CD14-positive monocyte (primary cell): ENCODE measurements around the gene SEMA3D. TPM values are rescaled to one million over a fixed set of nuclear protein-coding genes. Genes with fewer than 3 reads are reported as not detected.
A peak's percentile ranks its signal among the peaks of the same experiment; 100 is the strongest.

ENCODE experiments used
- DNase-seq, 3 donors: peaks; one replicate each; pipeline ENCODE4 v3.0.0-alpha.2; 2011 to 2022
- H2AFZ ChIP-seq: 2 replicates; pipeline ENCODE4 v1.6.0; 2012; ENCODE audit warnings: mild to moderate bottlenecking, low read depth, low read length, inconsistent platforms; ENCODE audit not compliant: insufficient read depth, poor library complexity, severe bottlenecking
- H3K27ac ChIP-seq, 2 donors: 1 replicate in 1 of 2; 2 replicates in 1 of 2; pipeline ENCODE4 v1.5.1; 2012 to 2013; ENCODE audit warnings: low read length in 2 of 2, control low read depth in 1 of 2, inconsistent platforms in 1 of 2, low read depth in 1 of 2, mild to moderate bottlenecking in 1 of 2
- H3K27me3 ChIP-seq, 2 donors: one replicate each; pipeline versions ENCODE4 v1.6.0 to v1.6.1; 2011 to 2013; ENCODE audit warnings: low read length in 2 of 2; ENCODE audit not compliant: control insufficient read depth in 2 of 2, insufficient read depth in 2 of 2
- H3K36me3 ChIP-seq, 2 donors: replicated peaks in 1 of 2; 1 replicate in 1 of 2; 2 replicates in 1 of 2; pipeline versions ENCODE4 v1.5.1 to v1.6.1; 2012 to 2013; ENCODE audit warnings: low read length in 2 of 2, control low read depth in 1 of 2, inconsistent platforms in 1 of 2, mild to moderate bottlenecking in 1 of 2; ENCODE audit not compliant: insufficient read depth in 2 of 2, control insufficient read depth in 1 of 2
- H3K4me1 ChIP-seq, 2 donors: 1 replicate in 1 of 2; 2 replicates in 1 of 2; pipeline versions ENCODE4 v1.5.1 to v1.6.1; 2012 to 2013; ENCODE audit warnings: low read length in 2 of 2, control low read depth in 1 of 2, inconsistent platforms in 1 of 2, mild to moderate bottlenecking in 1 of 2, moderate library complexity in 1 of 2; ENCODE audit not compliant: insufficient read depth in 2 of 2, control insufficient read depth in 1 of 2
- H3K4me2 ChIP-seq: replicated peaks from 2 replicates; pipeline ENCODE3; 2012; ENCODE audit warnings: low read length, moderate library complexity, mild to moderate bottlenecking; ENCODE audit not compliant: poor library complexity, severe bottlenecking; ENCODE audit errors: extremely low read depth
- H3K4me3 ChIP-seq, 3 experiments: fragments of 200-600 bp in 1 of 3; sonication (generic) in 1 of 3; replicated peaks in 1 of 3; 1 replicate in 2 of 3; 2 replicates in 1 of 3; pipeline ENCODE4 v1.5.1; 2011 to 2013; ENCODE audit warnings: low read length in 3 of 3, mild to moderate bottlenecking in 3 of 3, control low read depth in 2 of 3, low read depth in 2 of 3, inconsistent platforms in 1 of 3, moderate library complexity in 1 of 3
- H3K79me2 ChIP-seq: 2 replicates; pipeline ENCODE4 v1.6.0; 2012; ENCODE audit warnings: mild to moderate bottlenecking, control low read depth, inconsistent platforms, low read length, moderate library complexity; ENCODE audit not compliant: insufficient read depth
- H3K9ac ChIP-seq: 2 replicates; pipeline ENCODE4 v1.6.0; 2017; ENCODE audit warnings: low read length, mild to moderate bottlenecking; ENCODE audit not compliant: insufficient read depth, poor library complexity, severe bottlenecking
- H3K9me3 ChIP-seq, 2 donors: replicated peaks in 1 of 2; 1 replicate in 1 of 2; 2 replicates in 1 of 2; pipeline versions ENCODE4 v1.5.1 to v1.6.1; 2012 to 2013; ENCODE audit warnings: low read length in 2 of 2, control low read depth in 1 of 2; ENCODE audit not compliant: control insufficient read depth in 1 of 2, insufficient read depth in 1 of 2
- H4K20me1 ChIP-seq: 2 replicates; pipeline ENCODE4 v1.6.0; 2012; ENCODE audit warnings: mild to moderate bottlenecking, low read length, control low read depth, moderate library complexity; ENCODE audit not compliant: insufficient read depth
- H3K27ac Mint-ChIP-seq, 7 donors: one replicate each; pipeline ENCODE4 v1.8.0; 2020; ENCODE audit warnings: mild to moderate bottlenecking in 7 of 7, mixed read lengths in 7 of 7, moderate library complexity in 6 of 7, inconsistent platforms in 2 of 7
- H3K27me3 Mint-ChIP-seq, 3 donors: one replicate each; pipeline ENCODE4 v1.8.0; 2021 to 2022; ENCODE audit warnings: low read depth in 3 of 3, mild to moderate bottlenecking in 3 of 3, mixed read lengths in 3 of 3, moderate library complexity in 3 of 3, inconsistent platforms in 1 of 3
- H3K36me3 Mint-ChIP-seq, 2 donors: one replicate each; pipeline ENCODE4 v1.8.0; 2020; ENCODE audit warnings: mixed read lengths in 2 of 2, inconsistent platforms in 1 of 2, mild to moderate bottlenecking in 1 of 2
- H3K4me1 Mint-ChIP-seq: one replicate; pipeline ENCODE4 v1.8.0; 2020; ENCODE audit warnings: mild to moderate bottlenecking, mixed read lengths
- H3K4me3 Mint-ChIP-seq, 2 donors: one replicate each; pipeline ENCODE4 v1.8.0; 2020; ENCODE audit warnings: mild to moderate bottlenecking in 2 of 2, mixed read lengths in 2 of 2, moderate library complexity in 1 of 2
- H3K9me3 Mint-ChIP-seq, 7 donors: one replicate each; pipeline ENCODE4 v1.8.0; 2020 to 2022; ENCODE audit warnings: mixed read lengths in 7 of 7, mild to moderate bottlenecking in 6 of 7, moderate library complexity in 6 of 7, inconsistent platforms in 2 of 7
- CTCF ChIP-seq: fragments of 200-600 bp; IDR thresholded peaks from one replicate; pipeline ENCODE4 v1.8.0; 2022; ENCODE audit warnings: antibody characterized with exemption, mild to moderate bottlenecking
- WGBS: methylation state at CpG from one replicate; pipeline ENCODE4 v1.1.5; 2013; ENCODE audit warnings: missing lambda C conversion rate; ENCODE audit not compliant: insufficient coverage; 5-methylcytosine and 5-hydroxymethylcytosine counted together
- intact Hi-C, 2 donors: fragments of 100-400 bp; cut with micrococcal nuclease; formaldehyde crosslinking; loops; one replicate each; pipeline versions ENCODE4 v1.15.0 to v1.15.1; 2023
- polyA plus RNA-seq, 3 donors: library from polyadenylated mRNA; depleted of rRNA in 1 of 3; unstranded in 2 of 3; stranded (reverse) in 1 of 3; fragments of 300-500 nt in 2 of 3; fragments of >200 nt in 1 of 3; fragmentation: Illumina TruSeq in 2 of 3; gene quantifications; 1 replicate in 2 of 3; 2 replicates in 1 of 3; pipeline ENCODE4 v1.2.3, GENCODE V29; 2012 to 2021

SEMA3D gene
- polyA plus RNA-seq, 3 donors = not detected

- Histone ChIP-seq H3K27me3 (peaks cover 26 to 42% of the 10 kb centered on the region in 2 donors), H3K4me3 (peak overlapping the region in 1 of 3 experiments; percentile 61), H2AFZ (no peak overlapping the region), H3K79me2 (no peaks in the 10 kb centered on the region), H3K4me2 (peak overlapping the region; percentile 67), H3K4me1 (peaks cover 8 to 15% of the 10 kb centered on the region in 2 donors), H3K36me3 (no peaks in the 10 kb centered on the region), H3K27ac (no peak overlapping the region), H3K9me3 (peaks cover 0 to under 1% of the 10 kb centered on the region in 2 donors), H4K20me1 (no peaks in the 10 kb centered on the region), H3K9ac (no peak overlapping the region)
- WGBS = 48% methylated on average over 8 of the region's 21 CpGs
- H3K4me3 Mint-ChIP-seq = peak overlapping the region; percentile 51 to 94
- peaks cover 4 to 11% (median 5%) of the 10 kb centered on the region in 7 donors for H3K9me3 Mint-ChIP-seq
- no peak for DNase-seq
- intact Hi-C loops = no loop called here
- H3K4me1 Mint-ChIP-seq = peaks cover 18% of the 10 kb centered on the region
- peaks cover 37 to 47% (median 43%) of the 10 kb centered on the region in 3 donors for H3K27me3 Mint-ChIP-seq
- TF ChIP-seq CTCF = no peak
- H3K36me3 Mint-ChIP-seq = no peaks in the 10 kb centered on the region
- no peak overlapping the region for H3K27ac Mint-ChIP-seq
Measured at GRCh38 chr7:85184599-85185423, 2.0 kb downstream of the SEMA3D start.

GRCh38 chr7:85183296-85183695 is 3.6 kb downstream of the SEMA3D start:
- Histone ChIP-seq H3K79me2 (no peaks in the 10 kb centered on the region), H3K36me3 (no peaks in the 10 kb centered on the region), H3K4me3 (no peak overlapping the region), H3K4me2 (no peak overlapping the region), H4K20me1 (no peaks in the 10 kb centered on the region), H3K9me3 (peaks cover 7 to 15% of the 10 kb centered on the region in 2 donors), H3K27ac (no peak overlapping the region), H2AFZ (no peak overlapping the region), H3K4me1 (peaks cover 8 to 15% of the 10 kb centered on the region in 2 donors), H3K27me3 (peaks cover 26 to 39% of the 10 kb centered on the region in 2 donors), H3K9ac (no peak overlapping the region)
- Mint-ChIP-seq H3K4me1 (peaks cover 18% of the 10 kb centered on the region), H3K9me3 (peaks cover 11 to 26% (median 20%) of the 10 kb centered on the region in 7 donors), H3K27ac (no peak overlapping the region), H3K27me3 (peaks cover 37 to 43% (median 41%) of the 10 kb centered on the region in 3 donors), H3K36me3 (no peaks in the 10 kb centered on the region), H3K4me3 (no peak overlapping the region)
- DNase-seq = no peak
- no CpG with 5 or more reads among the region's 3 CpGs for WGBS
- intact Hi-C loops = no loop called here
- TF ChIP-seq CTCF = no peak
